Body of pancreas (tissue), 4 donors: ENCODE data around the gene ETV5. TPM values are rescaled to one million over a fixed set of nuclear protein-coding genes. Genes with fewer than 3 reads are reported as not detected.

Experiments
- ATAC-seq: fragments of 150-250 bp; one replicate; pipeline ENCODE4 v1.9.1; 2016
- DNase-seq, 4 donors: peaks; one replicate each; pipeline ENCODE4 v3.0.0-alpha.2; 2019
- H3K27ac ChIP-seq, 4 donors: fragments of 200-600 bp; sonication (generic); 1 replicate in 3 of 4; 2 replicates in 1 of 4; pipeline versions ENCODE4 v1.5.1 to v1.6.1; 2016 to 2019; ENCODE audit warnings: mild to moderate bottlenecking in 1 of 4, mixed read lengths in 1 of 4, moderate library complexity in 1 of 4
- H3K27me3 ChIP-seq, 2 donors: fragments of 200-600 bp; sonication (generic); one replicate each; pipeline ENCODE4 v1.6.0; 2016; ENCODE audit warnings: mild to moderate bottlenecking in 1 of 2
- H3K36me3 ChIP-seq, 2 donors: fragments of 200-600 bp; sonication (generic); replicated peaks in 1 of 2; 2 replicates each; pipeline ENCODE4 v1.5.1; 2016; ENCODE audit warnings: low read depth in 2 of 2; ENCODE audit not compliant: insufficient read depth in 1 of 2
- H3K4me1 ChIP-seq: fragments of 200-600 bp; sonication (generic); one replicate; pipeline ENCODE4 v1.6.0; 2016
- H3K4me3 ChIP-seq, 2 donors: fragments of 200-600 bp; sonication (generic); 1 replicate in 1 of 2; 2 replicates in 1 of 2; pipeline ENCODE4 v1.5.1; 2016 to 2019
- H3K9me3 ChIP-seq, 3 donors: fragments of 200-600 bp; sonication (generic); 1 replicate in 2 of 3; 2 replicates in 1 of 3; pipeline ENCODE4 v1.5.1; 2016
- POLR2A ChIP-seq, 3 donors: fragments of 450-650 bp; IDR thresholded peaks; one replicate each; pipeline ENCODE4 v1.6.1; 2016; ENCODE audit warnings: antibody characterized with exemption in 3 of 3, mild to moderate bottlenecking in 2 of 3
- WGBS, 2 donors: methylation state at CpG; one replicate each; pipeline ENCODE4 v1.1.5; 2017; 5-methylcytosine and 5-hydroxymethylcytosine counted together
- intact Hi-C: fragments of 100-400 bp; cut with DNase I; formaldehyde crosslinking; loops from one replicate; pipeline ENCODE4 v1.15.1; 2023
- total RNA-seq, 2 donors: library from RNA; depleted of rRNA; stranded (reverse); fragments of >200 nt; gene quantifications; one replicate each; pipeline ENCODE4 v1.1.0, GENCODE V29; 2016
- TF ChIP-seq, protein P1 (sequence below), 7 experiments: fragments of 450-650 bp in 4 of 7; fragments of 200-600 bp in 3 of 7; sonication (generic) in 3 of 7; IDR thresholded peaks; one replicate each; pipeline ENCODE4 v1.5.1; 2016 to 2019; ENCODE audit warnings: antibody characterized with exemption in 7 of 7

ETV5 gene
- total RNA-seq, 2 donors from 2014 or later, result 14.5 to 39.2 TPM

DNA sequence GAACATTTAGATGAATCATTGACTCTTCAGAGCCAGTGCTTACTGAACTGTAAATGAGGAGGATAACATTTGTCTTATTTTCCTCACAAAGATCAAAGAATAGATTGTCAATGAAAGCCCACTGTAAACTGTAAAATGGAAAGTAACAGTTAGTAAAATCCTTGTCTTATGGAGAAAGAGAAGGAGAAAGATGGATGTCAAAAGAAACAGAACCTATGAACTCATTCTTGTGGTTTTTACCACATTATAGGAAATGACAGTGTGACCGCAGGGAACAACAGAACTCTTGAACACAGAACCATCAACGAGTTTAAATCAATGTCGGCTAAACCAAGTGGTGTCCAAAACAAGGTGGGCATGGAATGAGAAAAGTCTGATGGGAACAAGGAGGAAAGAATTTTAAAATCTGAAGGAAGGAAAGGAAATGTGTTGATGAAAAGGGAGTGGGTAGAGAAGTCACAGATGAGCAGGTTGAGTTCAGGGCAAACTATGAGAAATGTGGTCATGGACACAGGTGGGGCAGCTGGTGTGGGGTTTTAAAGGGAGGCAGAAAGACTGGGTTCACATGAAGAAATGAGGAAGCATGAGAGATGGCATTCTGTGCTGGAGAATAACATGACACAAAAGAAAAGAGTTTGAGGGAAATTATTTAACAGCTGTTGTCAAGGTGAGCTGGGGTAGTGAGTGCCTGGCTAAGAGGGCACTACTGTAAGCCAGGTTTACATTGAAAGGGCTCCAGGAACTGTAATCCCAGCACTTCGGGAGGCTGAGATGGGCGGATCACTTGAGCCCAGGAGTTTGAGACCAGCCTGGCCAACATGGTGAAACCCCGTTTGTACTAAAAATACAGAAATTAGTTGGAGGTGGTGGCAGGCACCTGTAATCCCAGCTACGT, 42.4 kb upstream of the ETV5 start:
- WGBS, 2 donors, result 59 to 62% methylated on average over 7 of the region's 7 CpGs
- no peak for ATAC-seq

DNA sequence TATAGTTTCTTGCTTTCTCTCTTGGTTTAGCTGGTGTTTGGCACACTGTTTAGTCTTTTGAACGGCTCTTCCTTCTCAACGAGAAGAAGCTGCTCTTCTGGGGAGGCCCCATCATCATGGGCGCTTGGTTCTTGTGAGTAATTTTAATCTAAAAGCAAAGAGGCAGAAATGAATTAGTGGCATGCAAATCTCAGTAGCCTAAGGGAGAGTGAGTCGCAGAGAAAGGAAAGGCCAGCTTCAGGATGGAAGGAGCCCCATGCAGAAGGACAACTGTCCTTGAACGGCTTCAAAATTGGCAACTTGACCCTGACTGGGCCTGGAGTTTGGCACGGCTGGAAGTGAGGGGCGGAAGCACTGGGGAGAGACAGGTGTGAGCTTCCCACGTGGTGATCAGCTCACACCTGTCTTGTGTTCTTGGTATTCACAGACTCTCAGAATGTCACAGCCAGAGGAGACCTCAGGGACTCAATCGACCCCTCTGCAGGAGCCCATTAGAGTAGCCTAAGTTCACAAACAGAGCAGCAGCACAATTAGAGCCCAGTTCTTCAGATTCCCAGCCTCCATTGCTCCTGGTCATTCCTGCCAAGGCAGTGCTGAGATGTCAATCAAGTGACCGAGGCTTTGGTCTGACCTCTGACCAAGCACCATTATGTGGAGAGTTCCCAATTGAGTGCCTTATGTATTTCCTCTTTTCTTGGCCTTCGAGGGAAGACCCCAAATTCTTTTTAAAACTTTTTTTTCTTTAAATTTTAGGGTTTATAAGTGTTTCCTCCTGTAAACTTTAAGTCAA, 41.3 kb upstream of the ETV5 start:
- intact Hi-C loops, result no loop called here
- ATAC-seq, result peak; percentile 91

More for the DNA sequence above, 42.4 kb upstream of the ETV5 start:
- Histone ChIP-seq H3K4me1 (peaks cover 48% of the 10 kb centered on the region), H3K36me3 (no peaks in the 10 kb centered on the region), H3K9me3 (no peaks in the 10 kb centered on the region), H3K27me3 (no peaks in the 10 kb centered on the region), H3K27ac (peak overlapping the region; percentile 11 to 83 (median 72)), H3K4me3 (no peak overlapping the region)
- DNase-seq, result peak in 3 of 4 donors; percentile 35 to 47 (median 45)
- intact Hi-C loops, result no loop called here
- no peak for TF ChIP-seq POLR2A (IDR thresholded peaks at IDR 0.05)
- TF ChIP-seq, protein P1, sequence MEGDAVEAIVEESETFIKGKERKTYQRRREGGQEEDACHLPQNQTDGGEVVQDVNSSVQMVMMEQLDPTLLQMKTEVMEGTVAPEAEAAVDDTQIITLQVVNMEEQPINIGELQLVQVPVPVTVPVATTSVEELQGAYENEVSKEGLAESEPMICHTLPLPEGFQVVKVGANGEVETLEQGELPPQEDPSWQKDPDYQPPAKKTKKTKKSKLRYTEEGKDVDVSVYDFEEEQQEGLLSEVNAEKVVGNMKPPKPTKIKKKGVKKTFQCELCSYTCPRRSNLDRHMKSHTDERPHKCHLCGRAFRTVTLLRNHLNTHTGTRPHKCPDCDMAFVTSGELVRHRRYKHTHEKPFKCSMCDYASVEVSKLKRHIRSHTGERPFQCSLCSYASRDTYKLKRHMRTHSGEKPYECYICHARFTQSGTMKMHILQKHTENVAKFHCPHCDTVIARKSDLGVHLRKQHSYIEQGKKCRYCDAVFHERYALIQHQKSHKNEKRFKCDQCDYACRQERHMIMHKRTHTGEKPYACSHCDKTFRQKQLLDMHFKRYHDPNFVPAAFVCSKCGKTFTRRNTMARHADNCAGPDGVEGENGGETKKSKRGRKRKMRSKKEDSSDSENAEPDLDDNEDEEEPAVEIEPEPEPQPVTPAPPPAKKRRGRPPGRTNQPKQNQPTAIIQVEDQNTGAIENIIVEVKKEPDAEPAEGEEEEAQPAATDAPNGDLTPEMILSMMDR (IDR thresholded peaks at IDR 0.05), result no peak

DNA sequence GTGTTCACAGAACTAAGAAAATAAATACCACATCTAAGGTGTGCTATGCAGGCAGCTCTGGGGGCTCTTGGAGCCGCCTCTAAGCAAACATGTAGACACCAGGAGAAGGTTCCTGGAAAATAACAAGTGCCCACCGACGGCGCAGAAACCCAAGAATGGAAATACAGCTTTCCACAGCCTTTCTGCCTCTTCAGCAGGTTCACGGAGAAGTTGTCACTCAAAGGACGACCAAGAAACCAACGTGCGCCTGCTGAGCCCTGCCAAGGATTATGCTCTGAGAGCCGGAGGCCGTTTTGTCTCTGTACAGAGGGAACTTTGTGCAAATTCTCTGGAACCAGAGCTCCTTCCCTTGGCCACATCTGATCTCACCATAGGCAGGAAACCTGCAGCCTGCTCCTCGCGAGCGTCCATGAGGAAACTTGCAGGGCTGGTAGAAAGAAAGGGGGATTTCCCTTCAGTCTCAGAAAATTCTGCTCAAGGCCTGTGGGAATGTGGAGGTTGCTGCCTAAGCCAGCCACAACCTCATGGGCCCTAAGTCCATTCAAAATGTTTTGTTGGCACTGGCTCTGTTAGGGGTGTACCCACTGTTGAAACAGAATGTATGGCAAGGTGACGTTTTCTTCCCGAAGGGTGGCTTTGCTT, 40.6 kb upstream of the ETV5 start:
- TF ChIP-seq POLR2A (IDR thresholded peaks at IDR 0.05), result no peak
- TF ChIP-seq, protein P1 (IDR thresholded peaks at IDR 0.05), result no peak
- intact Hi-C loops, result no loop called here
- 65 to 74% methylated on average over 13 to 15 of the region's 15 CpGs for WGBS, 2 donors
- Histone ChIP-seq H3K27ac (peak overlapping the region; percentile 65 to 83 (median 72)), H3K27me3 (no peaks in the 10 kb centered on the region), H3K4me1 (peaks cover 50% of the 10 kb centered on the region), H3K36me3 (no peaks in the 10 kb centered on the region), H3K9me3 (no peaks in the 10 kb centered on the region), H3K4me3 (no peak overlapping the region)
- ATAC-seq, result no peak
- peak in 3 of 4 donors; percentile 24 to 62 (median 26) for DNase-seq

More for the DNA sequence above, 41.3 kb upstream of the ETV5 start:
- 31 to 39% methylated on average over 10 to 11 of the region's 11 CpGs for WGBS, 2 donors
- DNase-seq, result peak; percentile 85 to 93 (median 90)
- H3K27me3 ChIP-seq, result no peaks in the 10 kb centered on the region
- H3K9me3 ChIP-seq, result no peaks in the 10 kb centered on the region
- peaks cover 48% of the 10 kb centered on the region for H3K4me1 ChIP-seq
- no peak overlapping the region for H3K4me3 ChIP-seq
- peak in 1 of 3 donors; percentile 16 for TF ChIP-seq POLR2A (IDR thresholded peaks at IDR 0.05)
- TF ChIP-seq, protein P1 (IDR thresholded peaks at IDR 0.05), result no peak
- no peaks in the 10 kb centered on the region for H3K36me3 ChIP-seq
- H3K27ac ChIP-seq, result peak overlapping the region; percentile 65 to 83 (median 72)

DNA sequence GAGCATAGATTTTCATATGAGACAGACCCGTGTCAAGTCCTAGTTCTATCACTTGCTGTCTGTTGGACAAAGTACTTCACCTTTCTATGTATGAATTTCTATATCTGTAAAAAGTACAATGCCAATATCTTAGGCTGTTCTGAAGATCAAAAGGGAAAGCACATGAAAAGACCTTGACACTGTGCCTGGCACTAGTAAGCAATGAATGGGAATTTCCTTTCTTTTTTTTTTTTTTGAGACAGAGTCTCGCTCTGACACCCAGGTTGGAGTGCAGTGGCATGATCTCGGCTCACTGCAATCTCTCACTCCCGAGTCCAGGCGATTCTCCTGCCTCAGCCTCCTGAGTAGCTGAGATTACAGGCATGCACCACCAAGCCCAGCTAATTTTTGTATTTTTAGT, 35.4 kb upstream of the ETV5 start:
- ATAC-seq, result peak; percentile 75
- intact Hi-C loops, result no loop called here
- peak in 3 of 4 donors; percentile 29 to 42 (median 31) for DNase-seq
- H3K27ac ChIP-seq, result no peak overlapping the region
- no peak for TF ChIP-seq POLR2A (IDR thresholded peaks at IDR 0.05)
- TF ChIP-seq, protein P1 (IDR thresholded peaks at IDR 0.05), result no peak
- peaks cover 11% of the 10 kb centered on the region for H3K4me1 ChIP-seq
- WGBS, 2 donors, result 40 to 51% methylated on average over 5 of the region's 5 CpGs
- no peak overlapping the region for H3K4me3 ChIP-seq
- no peaks in the 10 kb centered on the region for H3K9me3 ChIP-seq
- no peaks in the 10 kb centered on the region for H3K36me3 ChIP-seq
- H3K27me3 ChIP-seq, result no peaks in the 10 kb centered on the region
